Activated CD8-positive, alpha-beta T cell treated with anti-CD3 and anti-CD28 coated beads, Interleukin-2, amount 10 ng/mL, durations not matched to agents 7 days and 5 days (primary cell): Measurements from ENCODE around the gene TLE3. TPM values are rescaled to one million over a fixed set of nuclear protein-coding genes. Genes with fewer than 3 reads are reported as not detected.
A peak's percentile ranks its signal among the peaks of the same experiment; 100 is the strongest.

Experiments
- ATAC-seq: fragments of 150-1000 bp; cut with Tn5 transposase; one replicate; pipeline ENCODE4 v1.10.0; 2021; ENCODE audit warnings: moderate library complexity
- CTCF ChIA-PET: fragments of 350-600 bp; sonication (Branson Sonifier 250); formaldehyde crosslinking; loops from one replicate; lab custom pipeline; 2021; ENCODE audit warnings: antibody characterized with exemption; lab: Charles Lee
- POLR2A ChIA-PET: fragments of 350-600 bp; sonication (Branson Sonifier 250); formaldehyde crosslinking; loops from one replicate; lab custom pipeline; 2021; ENCODE audit warnings: antibody characterized with exemption; lab: Charles Lee
- DNase-seq: peaks from one replicate; pipeline ENCODE4 v3.0.0-alpha.2; 2020
- H3K27ac Mint-ChIP-seq: one replicate; pipeline ENCODE4 v1.8.0; 2021; ENCODE audit warnings: mild to moderate bottlenecking, mixed read lengths
- H3K27me3 Mint-ChIP-seq: one replicate; pipeline ENCODE4 v1.8.0; 2021; ENCODE audit warnings: low read depth, mixed read lengths
- H3K36me3 Mint-ChIP-seq: one replicate; pipeline ENCODE4 v1.8.0; 2021; ENCODE audit warnings: low read depth, mixed read lengths
- H3K4me1 Mint-ChIP-seq: one replicate; pipeline ENCODE4 v1.8.0; 2021; ENCODE audit warnings: low read depth, mixed read lengths
- H3K4me3 Mint-ChIP-seq: one replicate; pipeline ENCODE4 v1.8.0; 2021; ENCODE audit warnings: mild to moderate bottlenecking, mixed read lengths
- H3K9me3 Mint-ChIP-seq: one replicate; pipeline ENCODE4 v1.8.0; 2022; ENCODE audit warnings: mixed read lengths; ENCODE audit not compliant: insufficient read depth
- total RNA-seq, 2 experiments: library from RNA; stranded (reverse); gene quantifications; one replicate each; pipeline ENCODE4 v1.2.3, GENCODE V29; 2021

TLE3 gene
- total RNA-seq, 2 experiments from 2014 or later, result 64.0 to 71.1 TPM

DNA sequence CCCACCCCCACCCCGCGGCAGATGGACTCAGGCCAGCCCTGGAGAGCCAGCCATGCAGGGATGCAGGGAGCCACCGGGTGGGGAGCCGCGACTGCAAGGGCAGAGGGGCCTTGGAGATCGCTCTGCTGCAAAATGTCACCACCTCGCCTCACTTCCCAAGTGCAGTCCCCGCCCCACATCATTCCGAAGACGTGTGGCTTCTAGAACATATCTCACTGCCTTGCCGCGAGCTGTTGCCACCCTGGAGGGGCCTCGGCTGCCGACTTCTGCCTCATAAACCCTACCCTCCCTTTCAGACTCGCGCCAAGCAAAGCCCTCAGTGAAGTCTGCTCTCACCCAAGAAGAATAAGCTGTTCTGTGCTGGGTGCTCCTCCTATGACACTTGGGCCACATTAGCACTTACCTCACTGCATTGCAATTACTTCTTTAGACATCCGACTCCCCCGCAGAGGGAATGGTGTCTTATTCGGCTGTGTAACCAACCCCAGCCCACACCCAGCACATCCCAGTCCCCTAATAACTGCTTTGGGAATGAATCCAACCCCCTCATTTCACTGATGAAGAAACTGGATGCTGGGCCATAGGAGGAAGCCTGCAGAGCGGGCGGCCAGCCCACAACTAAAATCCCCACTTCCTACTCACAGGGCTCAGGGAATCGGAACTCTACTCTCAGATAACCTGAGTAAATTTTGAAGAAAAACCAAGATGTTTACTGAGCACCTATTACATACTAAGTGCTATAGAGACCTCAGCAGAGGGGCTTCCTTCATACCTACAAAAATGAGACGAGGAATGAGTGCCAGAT, 8.6 kb downstream of the TLE3 start:
- no peak for DNase-seq
- ChIA-PET CTCF (no interaction called here), POLR2A (interaction anchor here (1.0 kb wide), 1 partner anchor 11 kb away, joined by 3 read pairs; no protein-coding TSS in a partner anchor)
- Mint-ChIP-seq H3K4me1 (peaks cover 86% of the 10 kb centered on the region), H3K27ac (no peak overlapping the region), H3K4me3 (no peak overlapping the region), H3K9me3 (no peaks in the 10 kb centered on the region), H3K36me3 (peaks cover 96% of the 10 kb centered on the region), H3K27me3 (no peaks in the 10 kb centered on the region)
- no peak for ATAC-seq

DNA sequence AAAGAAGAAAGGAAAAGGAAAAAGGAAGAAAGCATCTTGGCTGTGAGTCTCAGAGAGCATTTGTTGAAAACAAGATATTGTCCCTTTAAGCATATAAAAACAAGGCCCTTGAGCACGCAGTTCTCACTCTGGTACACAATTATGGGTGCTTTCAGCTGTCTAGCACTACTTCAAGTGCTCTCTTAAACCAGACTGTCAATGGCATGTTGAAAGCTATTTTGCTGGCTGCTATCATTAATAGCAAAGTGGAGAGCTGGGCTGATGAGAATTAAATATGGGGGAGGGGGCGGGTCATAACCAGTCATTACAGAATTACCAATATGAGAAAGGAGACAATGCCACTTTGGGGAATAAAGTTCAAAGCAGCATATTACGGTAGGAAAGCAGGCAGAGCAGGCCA, 9.3 kb downstream of the TLE3 start:
- ATAC-seq, result no peak

DNA sequence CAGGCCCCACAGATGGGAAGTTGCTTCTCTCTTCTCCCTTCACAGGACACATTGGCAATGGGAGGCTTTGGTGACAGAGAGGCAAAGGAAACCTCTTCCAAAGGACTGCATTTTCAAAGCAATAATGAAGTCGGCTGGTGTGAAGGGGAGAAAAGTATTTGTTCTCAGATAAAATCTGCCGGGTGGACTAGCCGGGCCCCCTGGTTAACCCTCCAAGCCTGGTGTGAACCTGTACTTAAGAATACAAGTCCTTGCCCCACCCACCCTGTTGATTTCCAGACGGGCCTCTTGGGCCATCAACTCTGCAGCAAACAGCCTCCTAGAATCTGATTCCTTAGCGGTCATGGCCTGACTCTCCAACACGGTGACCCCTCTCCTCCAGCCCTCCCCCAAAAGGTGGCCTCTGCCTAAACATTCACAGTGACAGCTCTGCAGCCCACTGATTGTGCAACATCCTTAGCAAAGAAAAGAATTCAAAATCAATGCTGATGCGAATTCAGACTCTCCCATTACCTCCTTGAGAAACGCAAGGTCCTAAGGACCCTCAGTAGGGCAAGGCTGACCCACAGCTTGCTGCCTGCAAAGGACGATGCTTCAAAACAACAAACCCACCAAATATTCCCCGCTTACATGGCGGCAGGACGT, 9.9 kb downstream of the TLE3 start:
- peaks cover 86% of the 10 kb centered on the region for H3K4me1 Mint-ChIP-seq
- H3K27me3 Mint-ChIP-seq, result no peaks in the 10 kb centered on the region
- DNase-seq (no peak), ATAC-seq (no peak)
- CTCF ChIA-PET, result no interaction called here
- H3K9me3 Mint-ChIP-seq, result no peaks in the 10 kb centered on the region
- peaks cover 96% of the 10 kb centered on the region for H3K36me3 Mint-ChIP-seq
- POLR2A ChIA-PET, result no interaction called here
- H3K27ac Mint-ChIP-seq, result no peak overlapping the region
- no peak overlapping the region for H3K4me3 Mint-ChIP-seq

More for the DNA sequence above, 9.3 kb downstream of the TLE3 start:
- H3K36me3 Mint-ChIP-seq, result peaks cover 96% of the 10 kb centered on the region
- CTCF ChIA-PET, result no interaction called here
- no peaks in the 10 kb centered on the region for H3K9me3 Mint-ChIP-seq
- POLR2A ChIA-PET, result interaction anchor here (1.0 kb wide), 1 partner anchor 11 kb away, joined by 3 read pairs; no protein-coding TSS in a partner anchor
- DNase-seq, result no peak
- H3K4me1 Mint-ChIP-seq, result peaks cover 86% of the 10 kb centered on the region
- no peaks in the 10 kb centered on the region for H3K27me3 Mint-ChIP-seq
- no peak overlapping the region for H3K27ac Mint-ChIP-seq
- H3K4me3 Mint-ChIP-seq, result no peak overlapping the region

DNA sequence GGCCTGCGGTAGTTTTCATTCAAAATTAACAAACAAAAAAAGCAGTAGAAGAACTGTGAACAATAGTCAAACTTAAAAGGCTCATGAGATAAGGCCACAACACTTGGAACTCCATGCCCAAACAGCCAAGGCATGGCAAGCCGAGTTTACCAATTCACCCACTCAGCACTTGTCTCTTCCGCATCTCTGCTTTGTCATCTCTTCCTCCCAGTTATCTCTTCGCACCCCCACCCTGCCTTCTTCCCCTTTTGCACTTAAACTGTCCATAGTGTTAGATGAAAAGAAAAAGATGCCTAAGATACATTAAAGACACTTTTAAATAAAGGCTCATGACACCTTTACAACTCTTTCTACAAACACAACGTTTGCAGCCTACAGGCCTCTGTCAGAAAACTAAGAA, 11.1 kb downstream of the TLE3 start:
- no peaks in the 10 kb centered on the region for H3K9me3 Mint-ChIP-seq
- CTCF ChIA-PET, result interaction anchor here (1.7 kb wide), 1 partner anchor 8 kb away, joined by 7 read pairs; no protein-coding TSS in a partner anchor
- peaks cover 82% of the 10 kb centered on the region for H3K4me1 Mint-ChIP-seq
- peaks cover 97% of the 10 kb centered on the region for H3K36me3 Mint-ChIP-seq
- no peak for DNase-seq
- POLR2A ChIA-PET, result interaction anchor here (0.6 to 1.9 kb wide), 3 partner anchors 8 to 11 kb away, joined by 3 to 6 read pairs (median 6); partner anchors contain the start of gene TLE3
- H3K4me3 Mint-ChIP-seq, result no peak overlapping the region
- ATAC-seq, result no peak
- H3K27ac Mint-ChIP-seq, result peak overlapping the region; percentile 9
- H3K27me3 Mint-ChIP-seq, result no peaks in the 10 kb centered on the region

DNA sequence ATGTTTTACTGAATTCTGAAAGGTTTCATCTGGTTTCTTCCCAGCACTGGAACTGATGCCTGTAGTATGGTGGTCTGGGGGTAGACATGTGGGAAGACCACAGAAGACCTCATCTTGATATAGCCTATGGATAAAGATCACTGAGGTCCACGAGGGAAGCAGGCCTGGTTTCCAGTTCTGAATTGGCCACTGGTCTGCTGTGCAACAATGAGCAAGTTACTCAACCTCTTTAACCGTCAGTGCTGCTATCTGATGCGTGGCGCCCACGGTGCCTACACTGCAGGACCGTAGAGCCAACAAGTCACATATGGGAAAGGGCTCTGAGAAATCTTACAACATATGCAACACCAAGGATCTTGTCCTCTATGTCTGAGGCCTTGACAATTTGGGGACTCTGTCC, 13.3 kb downstream of the TLE3 start:
- ATAC-seq (peak; percentile 28), DNase-seq (no peak)
- Mint-ChIP-seq H3K9me3 (no peaks in the 10 kb centered on the region), H3K36me3 (peaks cover 96% of the 10 kb centered on the region), H3K4me3 (peak overlapping the region; percentile 38), H3K27ac (peak overlapping the region; percentile 56), H3K4me1 (peaks cover 64% of the 10 kb centered on the region), H3K27me3 (no peaks in the 10 kb centered on the region)
- CTCF ChIA-PET, result no interaction called here
- POLR2A ChIA-PET, result interaction anchor here (0.7 to 1.9 kb wide), 4 partner anchors 9 to 14 kb away, joined by 3 to 6 read pairs (median 4); partner anchors contain the start of gene TLE3

DNA sequence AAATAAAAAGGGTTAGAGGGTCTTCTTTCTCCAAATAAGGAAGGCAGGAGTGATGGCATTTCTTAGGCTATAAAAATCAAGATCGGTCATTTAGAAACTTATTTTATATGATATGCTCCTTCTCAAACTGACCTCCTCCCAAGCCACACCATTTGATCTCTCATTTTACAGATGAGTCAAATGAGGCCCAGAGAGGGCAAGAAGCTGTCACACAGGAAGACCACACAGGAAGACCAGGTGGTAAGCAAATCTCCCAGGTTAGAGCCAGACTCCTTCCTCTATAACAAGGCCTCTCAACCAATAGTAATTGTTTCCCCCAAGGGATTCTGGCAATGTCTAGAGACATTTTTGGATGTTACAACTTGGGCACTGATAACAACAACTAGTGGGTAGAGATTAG, 13.8 kb downstream of the TLE3 start:
- no peaks in the 10 kb centered on the region for H3K27me3 Mint-ChIP-seq
- ChIA-PET POLR2A (no interaction called here), CTCF (no interaction called here)
- peak; percentile 54 for DNase-seq
- H3K36me3 Mint-ChIP-seq, result peaks cover 92% of the 10 kb centered on the region
- peak; percentile 92 for ATAC-seq
- peaks cover 61% of the 10 kb centered on the region for H3K4me1 Mint-ChIP-seq
- peak overlapping the region; percentile 38 for H3K4me3 Mint-ChIP-seq
- peak overlapping the region; percentile 36 for H3K27ac Mint-ChIP-seq
- no peaks in the 10 kb centered on the region for H3K9me3 Mint-ChIP-seq

DNA sequence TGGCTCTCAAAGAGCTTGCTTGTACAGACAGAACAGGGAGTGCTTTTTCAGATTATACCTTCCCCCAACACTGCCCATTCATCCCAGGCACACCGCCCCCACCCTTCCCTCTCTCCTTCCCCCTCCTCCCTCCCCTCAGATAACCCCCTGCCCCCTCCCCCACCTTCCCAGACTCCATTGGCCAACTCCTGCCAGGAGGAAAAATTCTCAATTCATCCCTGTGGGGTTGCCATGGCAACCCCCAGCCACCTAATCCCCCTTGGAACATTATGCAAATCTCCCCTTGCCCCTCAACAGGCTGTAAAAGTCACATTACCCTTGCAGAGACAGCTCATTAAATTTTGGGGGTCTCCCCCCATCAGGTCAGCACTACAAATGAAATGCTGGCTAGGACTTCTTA, 14.3 kb downstream of the TLE3 start:
- Mint-ChIP-seq H3K4me1 (peaks cover 61% of the 10 kb centered on the region), H3K36me3 (peaks cover 90% of the 10 kb centered on the region), H3K4me3 (peak overlapping the region; percentile 38), H3K27ac (peak overlapping the region; percentile 36), H3K9me3 (no peaks in the 10 kb centered on the region), H3K27me3 (no peaks in the 10 kb centered on the region)
- POLR2A ChIA-PET, result interaction anchor here (1.1 kb wide), 1 partner anchor 60 kb away, joined by 3 read pairs; no protein-coding TSS in a partner anchor
- no peak for DNase-seq
- CTCF ChIA-PET, result no interaction called here
- no peak for ATAC-seq

DNA sequence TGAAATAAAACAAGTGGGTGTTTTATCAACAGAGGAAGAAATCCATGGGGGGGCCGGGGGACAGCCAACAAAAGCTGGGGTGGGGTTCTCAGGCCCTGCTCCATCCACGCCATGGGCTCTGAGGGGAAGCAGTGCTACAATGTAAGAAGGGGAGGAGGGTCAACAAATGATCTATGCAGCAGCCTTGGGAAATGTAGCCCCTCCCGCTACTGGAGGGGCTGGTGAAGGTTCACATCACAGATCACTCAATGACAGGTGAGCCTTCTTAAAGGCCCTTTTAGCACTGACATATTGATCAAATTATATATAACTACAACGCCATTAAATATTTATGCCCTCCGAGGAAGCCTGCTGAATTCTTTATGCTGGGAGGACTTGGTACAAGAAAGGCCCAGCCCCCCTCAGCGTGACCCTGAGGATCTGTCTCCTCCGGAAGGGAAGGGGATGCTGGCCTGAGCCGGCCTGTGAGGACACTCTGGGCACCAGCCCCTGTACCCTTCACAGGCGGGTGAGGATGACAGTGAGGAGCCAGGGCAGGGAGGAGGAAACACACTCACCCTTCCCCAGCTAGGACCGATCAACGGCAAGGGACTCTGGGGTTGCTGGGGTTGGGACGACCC, 15.3 kb downstream of the TLE3 start:
- Mint-ChIP-seq H3K27ac (no peak overlapping the region), H3K27me3 (no peaks in the 10 kb centered on the region), H3K9me3 (no peaks in the 10 kb centered on the region), H3K4me3 (no peak overlapping the region), H3K36me3 (peaks cover 87% of the 10 kb centered on the region), H3K4me1 (peaks cover 56% of the 10 kb centered on the region)
- POLR2A ChIA-PET, result interaction anchor here (1.1 kb wide), 1 partner anchor 59 kb away, joined by 3 read pairs; no protein-coding TSS in a partner anchor
- CTCF ChIA-PET, result interaction anchor here (1.7 kb wide), 1 partner anchor 8 kb away, joined by 4 read pairs; no protein-coding TSS in a partner anchor
- no peak for DNase-seq
- ATAC-seq, result no peak

DNA sequence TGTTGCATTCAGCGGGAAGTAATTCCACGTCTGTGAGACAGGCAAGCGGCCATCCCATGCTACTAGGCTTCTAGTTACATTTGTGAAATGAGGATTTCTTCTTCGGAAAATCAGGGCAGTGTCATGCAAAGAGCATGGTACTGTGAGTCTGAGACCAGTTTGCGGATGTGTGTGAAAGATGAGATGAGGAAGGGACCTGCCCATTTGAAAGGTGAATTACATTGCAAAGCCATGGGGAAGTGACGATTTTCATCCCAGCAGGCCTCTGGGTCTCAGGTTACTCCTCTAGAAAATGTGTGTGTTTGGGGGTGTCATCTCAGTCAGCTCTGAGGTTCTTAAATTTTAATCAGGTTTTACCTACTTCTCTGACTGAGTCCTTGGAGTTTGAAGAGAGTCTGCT, 16.1 kb downstream of the TLE3 start:
- Mint-ChIP-seq H3K27me3 (no peaks in the 10 kb centered on the region), H3K27ac (no peak overlapping the region), H3K4me1 (peaks cover 54% of the 10 kb centered on the region), H3K9me3 (no peaks in the 10 kb centered on the region), H3K36me3 (peaks cover 79% of the 10 kb centered on the region), H3K4me3 (no peak overlapping the region)
- ATAC-seq (no peak), DNase-seq (no peak)
- POLR2A ChIA-PET, result no interaction called here
- CTCF ChIA-PET, result interaction anchor here (1.7 kb wide), 1 partner anchor 9 kb away, joined by 4 read pairs; no protein-coding TSS in a partner anchor

DNA sequence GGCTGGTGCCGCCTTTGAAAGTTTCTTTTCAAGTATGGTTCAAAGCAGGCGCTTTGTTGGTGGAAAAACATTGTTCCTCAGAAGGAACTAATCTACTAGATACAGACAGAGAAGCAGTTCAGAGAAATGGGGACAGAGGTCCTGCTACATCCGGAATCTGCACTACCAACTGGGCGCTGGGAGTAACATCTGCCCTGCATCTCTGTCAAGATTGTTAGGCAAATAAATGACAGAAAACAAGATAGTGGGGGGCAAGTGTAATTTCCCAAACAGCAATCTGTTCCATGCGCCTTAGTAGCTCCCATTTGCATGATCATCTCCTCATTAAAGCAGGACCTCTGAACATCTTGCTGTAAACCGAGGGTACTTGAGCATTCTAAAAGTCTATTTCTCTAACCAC, 17.4 kb downstream of the TLE3 start:
- Mint-ChIP-seq H3K36me3 (peaks cover 79% of the 10 kb centered on the region), H3K4me1 (peaks cover 47% of the 10 kb centered on the region), H3K4me3 (no peak overlapping the region), H3K27ac (no peak overlapping the region), H3K27me3 (no peaks in the 10 kb centered on the region), H3K9me3 (no peaks in the 10 kb centered on the region)
- ATAC-seq (no peak), DNase-seq (no peak)
- POLR2A ChIA-PET, result interaction anchor here (1.7 kb wide), 1 partner anchor 11 kb away, joined by 6 read pairs; no protein-coding TSS in a partner anchor
- CTCF ChIA-PET, result interaction anchor here (1.7 kb wide), 1 partner anchor 11 kb away, joined by 4 read pairs; no protein-coding TSS in a partner anchor

DNA sequence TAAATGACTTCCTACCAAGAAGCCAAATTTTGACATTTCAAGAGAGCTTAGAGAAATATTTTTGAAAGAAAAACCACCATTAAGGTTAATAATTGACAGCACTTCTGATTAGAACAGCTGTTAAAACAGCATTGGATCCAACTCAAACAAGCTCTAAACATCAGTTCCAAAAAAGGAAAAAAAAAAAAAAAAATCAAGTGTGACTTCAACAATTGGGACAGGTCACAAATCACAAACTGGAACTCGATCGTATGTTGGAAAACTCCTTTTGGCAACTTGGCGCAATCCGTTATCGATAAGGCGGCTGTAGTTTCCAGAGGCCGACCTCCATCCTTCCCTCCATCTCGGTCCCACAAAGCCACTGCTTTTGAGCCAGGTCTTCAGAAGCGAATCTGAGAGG, 17.8 kb downstream of the TLE3 start:
- ATAC-seq, result no peak
- Mint-ChIP-seq H3K27me3 (no peaks in the 10 kb centered on the region), H3K36me3 (peaks cover 77% of the 10 kb centered on the region), H3K27ac (no peak overlapping the region), H3K9me3 (no peaks in the 10 kb centered on the region), H3K4me1 (peaks cover 42% of the 10 kb centered on the region), H3K4me3 (no peak overlapping the region)
- CTCF ChIA-PET, result no interaction called here
- DNase-seq, result no peak
- POLR2A ChIA-PET, result interaction anchor here (1.7 kb wide), 1 partner anchor 11 kb away, joined by 6 read pairs; no protein-coding TSS in a partner anchor
